Neural cell (in vitro differentiated cells): ENCODE measurements around the gene YPEL2. TPM values are rescaled to one million over a fixed set of nuclear protein-coding genes. Genes with fewer than 3 reads are reported as not detected.

ENCODE experiments used
- H2AFZ ChIP-seq: fragments of 200-600, 300-800 bp; sonication (generic), shearing (Covaris generic); 2 replicates; pipeline ENCODE4 v1.6.0; 2014; ENCODE audit warnings: low read depth, mild to moderate bottlenecking, antibody characterized with exemption, low read length, moderate library complexity
- H3F3A ChIP-seq: fragments of 200-600 bp; shearing (Covaris generic); 2 replicates; pipeline ENCODE4 v1.6.1; 2016; ENCODE audit warnings: mild to moderate bottlenecking, moderate library complexity, mixed read lengths, antibody characterized with exemption, low read length; ENCODE audit not compliant: insufficient read depth, poor library complexity, severe bottlenecking
- H3K27ac ChIP-seq: fragments of 200-600, 300-800 bp; sonication (generic), shearing (Covaris generic); 2 replicates; pipeline ENCODE4 v1.5.1; 2014; ENCODE audit warnings: mild to moderate bottlenecking, low read length, moderate library complexity
- H3K27me3 ChIP-seq: fragments of 300-800, 200-600 bp; sonication (generic), shearing (Covaris generic); 2 replicates; pipeline ENCODE4 v1.6.0; 2014; ENCODE audit warnings: mild to moderate bottlenecking, low read depth, low read length, moderate library complexity; ENCODE audit not compliant: insufficient read depth
- H3K36me3 ChIP-seq: fragments of 300-800, 200-600 bp; sonication (generic), shearing (Covaris generic); 2 replicates; pipeline ENCODE4 v1.5.1; 2014; ENCODE audit warnings: mild to moderate bottlenecking, antibody characterized with exemption, low read length, moderate library complexity; ENCODE audit not compliant: insufficient read depth
- H3K4me2 ChIP-seq: fragments of 300-800, 200-600 bp; sonication (generic), shearing (Covaris generic); 2 replicates; pipeline ENCODE4 v1.6.0; 2014; ENCODE audit warnings: mild to moderate bottlenecking, low read length
- H3K4me3 ChIP-seq: fragments of 300-800, 200-600 bp; sonication (generic), shearing (Covaris generic); 2 replicates; pipeline ENCODE4 v1.5.1; 2014; ENCODE audit warnings: mild to moderate bottlenecking, low read length, moderate library complexity
- H3K79me2 ChIP-seq: fragments of 200-600 bp; shearing (Covaris generic); replicated peaks from 2 replicates; pipeline ENCODE4 v1.6.0; 2014; ENCODE audit warnings: mild to moderate bottlenecking, low read length, moderate library complexity; ENCODE audit not compliant: insufficient read depth
- H3K9ac ChIP-seq: fragments of 300-800, 200-600 bp; sonication (generic), shearing (Covaris generic); 2 replicates; pipeline ENCODE4 v1.6.1; 2016; ENCODE audit warnings: mild to moderate bottlenecking, low read length, mixed read lengths
- H3K9me2 ChIP-seq: fragments of 200-600 bp; shearing (Covaris generic); 2 replicates; pipeline ENCODE4 v1.6.1; 2016; ENCODE audit warnings: mild to moderate bottlenecking, low read length, mixed read lengths; ENCODE audit not compliant: insufficient read depth
- H3K9me3 ChIP-seq: fragments of 200-600, 300-800 bp; sonication (generic), shearing (Covaris generic); 2 replicates; pipeline ENCODE4 v1.6.1; 2016; ENCODE audit warnings: mild to moderate bottlenecking, mixed run types, low read length, moderate library complexity, mixed read lengths
- H4K20me1 ChIP-seq: fragments of 200-600 bp; shearing (Covaris generic); 2 replicates; pipeline ENCODE4 v1.6.1; 2016; ENCODE audit warnings: mild to moderate bottlenecking, mixed run types; ENCODE audit not compliant: insufficient read depth
- EP300 ChIP-seq: fragments of 450-650 bp; conservative IDR thresholded peaks from 2 replicates; pipeline ENCODE4 v1.6.1; 2014; ENCODE audit warnings: antibody characterized with exemption, mild to moderate bottlenecking, moderate library complexity; ENCODE audit not compliant: poor library complexity, severe bottlenecking
- EZH2 ChIP-seq: fragments of 200-600, 300-800 bp; shearing (Covaris generic), sonication (generic); IDR thresholded peaks from 2 replicates; pipeline ENCODE4 v1.6.1; 2014; ENCODE audit warnings: antibody characterized with exemption, low read length, borderline replicate concordance, mild to moderate bottlenecking; ENCODE audit not compliant: insufficient read depth, poor library complexity, severe bottlenecking
- MXI1 ChIP-seq: fragments of 450-650 bp; conservative IDR thresholded peaks from 2 replicates; pipeline ENCODE4 v1.6.1; 2014; ENCODE audit warnings: antibody characterized with exemption, mild to moderate bottlenecking; ENCODE audit not compliant: poor library complexity, severe bottlenecking
- POLR2AphosphoS5 ChIP-seq: IDR thresholded peaks from 2 replicates; pipeline ENCODE4 v1.6.1; 2012
- RAD21 ChIP-seq: fragments of 450-650 bp; conservative IDR thresholded peaks from 2 replicates; pipeline ENCODE4 v1.6.1; 2014; ENCODE audit warnings: antibody characterized with exemption, mild to moderate bottlenecking, moderate library complexity
- SMC3 ChIP-seq: fragments of 450-650 bp; conservative IDR thresholded peaks from 2 replicates; pipeline ENCODE4 v1.6.1; 2014; ENCODE audit warnings: antibody characterized with exemption, mild to moderate bottlenecking, moderate library complexity; ENCODE audit not compliant: poor library complexity
- TAF1 ChIP-seq: IDR thresholded peaks from 2 replicates; pipeline ENCODE4 v1.6.1; 2012; ENCODE audit warnings: low read depth
- polyA plus RNA-seq: library from polyadenylated mRNA; depleted of rRNA; stranded (reverse); fragments of >200 nt; gene quantifications from 2 replicates; pipeline ENCODE4 v1.2.3, GENCODE V29; 2014
- TF ChIP-seq, protein P1 (sequence below): IDR thresholded peaks from 2 replicates; pipeline ENCODE4 v1.6.1; 2012; ENCODE audit warnings: borderline replicate concordance
- TF ChIP-seq, protein P2 (sequence below): fragments of 450-650 bp; IDR thresholded peaks from 2 replicates; pipeline ENCODE4 v1.5.1; 2014; ENCODE audit warnings: antibody characterized with exemption, mild to moderate bottlenecking, moderate library complexity; ENCODE audit not compliant: poor library complexity, severe bottlenecking

Gene YPEL2
- polyA plus RNA-seq, 1 donor from 2014 or later, result 17.0 TPM

DNA sequence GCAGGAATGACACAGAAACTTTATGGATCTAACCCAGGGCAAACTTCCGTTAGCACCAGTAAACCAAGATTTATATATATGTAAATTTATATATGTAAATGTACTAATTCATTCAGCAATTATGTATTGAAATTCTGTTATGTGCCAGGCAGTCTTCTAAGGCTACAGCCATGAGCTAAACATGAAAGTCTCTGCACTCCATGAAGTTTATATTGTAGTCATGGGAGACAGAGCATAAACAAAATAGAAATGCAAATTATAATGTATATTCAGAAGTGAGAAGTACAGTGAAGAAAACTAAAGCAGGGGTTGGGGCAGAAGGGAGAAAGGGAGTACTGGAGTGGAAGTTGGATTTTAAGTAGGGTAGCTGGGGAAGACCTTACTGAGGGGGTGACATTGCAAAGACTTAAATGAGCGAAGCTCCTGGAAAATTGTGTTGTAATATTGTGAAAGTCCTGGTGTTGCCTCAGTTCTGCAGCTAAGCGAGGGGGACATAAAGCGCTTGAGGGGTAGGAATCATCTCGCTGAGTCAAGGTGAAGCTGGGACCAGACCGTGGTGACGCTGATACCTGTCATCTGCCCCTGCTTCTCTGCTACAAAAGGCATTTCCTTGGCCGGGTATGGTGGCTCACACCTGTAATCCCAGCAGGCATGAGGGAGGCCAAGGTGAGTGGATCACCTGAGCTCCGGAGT is 64.8 kb downstream of the YPEL2 start:
- no peak overlapping the region for H3K27ac ChIP-seq
- no peak overlapping the region for H3K9ac ChIP-seq
- H3K27me3 ChIP-seq, result no peaks in the 10 kb centered on the region
- H3K4me3 ChIP-seq, result no peak overlapping the region
- no peak overlapping the region for H3K4me2 ChIP-seq
- no peaks in the 10 kb centered on the region for H3F3A ChIP-seq
- H3K9me2 ChIP-seq, result no peaks in the 10 kb centered on the region
- no peaks in the 10 kb centered on the region for H3K9me3 ChIP-seq
- no peak for TF ChIP-seq SMC3
- TF ChIP-seq TAF1, result no peak
- no peak for TF ChIP-seq POLR2AphosphoS5
- TF ChIP-seq, protein P1, sequence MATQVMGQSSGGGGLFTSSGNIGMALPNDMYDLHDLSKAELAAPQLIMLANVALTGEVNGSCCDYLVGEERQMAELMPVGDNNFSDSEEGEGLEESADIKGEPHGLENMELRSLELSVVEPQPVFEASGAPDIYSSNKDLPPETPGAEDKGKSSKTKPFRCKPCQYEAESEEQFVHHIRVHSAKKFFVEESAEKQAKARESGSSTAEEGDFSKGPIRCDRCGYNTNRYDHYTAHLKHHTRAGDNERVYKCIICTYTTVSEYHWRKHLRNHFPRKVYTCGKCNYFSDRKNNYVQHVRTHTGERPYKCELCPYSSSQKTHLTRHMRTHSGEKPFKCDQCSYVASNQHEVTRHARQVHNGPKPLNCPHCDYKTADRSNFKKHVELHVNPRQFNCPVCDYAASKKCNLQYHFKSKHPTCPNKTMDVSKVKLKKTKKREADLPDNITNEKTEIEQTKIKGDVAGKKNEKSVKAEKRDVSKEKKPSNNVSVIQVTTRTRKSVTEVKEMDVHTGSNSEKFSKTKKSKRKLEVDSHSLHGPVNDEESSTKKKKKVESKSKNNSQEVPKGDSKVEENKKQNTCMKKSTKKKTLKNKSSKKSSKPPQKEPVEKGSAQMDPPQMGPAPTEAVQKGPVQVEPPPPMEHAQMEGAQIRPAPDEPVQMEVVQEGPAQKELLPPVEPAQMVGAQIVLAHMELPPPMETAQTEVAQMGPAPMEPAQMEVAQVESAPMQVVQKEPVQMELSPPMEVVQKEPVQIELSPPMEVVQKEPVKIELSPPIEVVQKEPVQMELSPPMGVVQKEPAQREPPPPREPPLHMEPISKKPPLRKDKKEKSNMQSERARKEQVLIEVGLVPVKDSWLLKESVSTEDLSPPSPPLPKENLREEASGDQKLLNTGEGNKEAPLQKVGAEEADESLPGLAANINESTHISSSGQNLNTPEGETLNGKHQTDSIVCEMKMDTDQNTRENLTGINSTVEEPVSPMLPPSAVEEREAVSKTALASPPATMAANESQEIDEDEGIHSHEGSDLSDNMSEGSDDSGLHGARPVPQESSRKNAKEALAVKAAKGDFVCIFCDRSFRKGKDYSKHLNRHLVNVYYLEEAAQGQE, result no peak
- no peak for TF ChIP-seq RAD21
- TF ChIP-seq, protein P2, sequence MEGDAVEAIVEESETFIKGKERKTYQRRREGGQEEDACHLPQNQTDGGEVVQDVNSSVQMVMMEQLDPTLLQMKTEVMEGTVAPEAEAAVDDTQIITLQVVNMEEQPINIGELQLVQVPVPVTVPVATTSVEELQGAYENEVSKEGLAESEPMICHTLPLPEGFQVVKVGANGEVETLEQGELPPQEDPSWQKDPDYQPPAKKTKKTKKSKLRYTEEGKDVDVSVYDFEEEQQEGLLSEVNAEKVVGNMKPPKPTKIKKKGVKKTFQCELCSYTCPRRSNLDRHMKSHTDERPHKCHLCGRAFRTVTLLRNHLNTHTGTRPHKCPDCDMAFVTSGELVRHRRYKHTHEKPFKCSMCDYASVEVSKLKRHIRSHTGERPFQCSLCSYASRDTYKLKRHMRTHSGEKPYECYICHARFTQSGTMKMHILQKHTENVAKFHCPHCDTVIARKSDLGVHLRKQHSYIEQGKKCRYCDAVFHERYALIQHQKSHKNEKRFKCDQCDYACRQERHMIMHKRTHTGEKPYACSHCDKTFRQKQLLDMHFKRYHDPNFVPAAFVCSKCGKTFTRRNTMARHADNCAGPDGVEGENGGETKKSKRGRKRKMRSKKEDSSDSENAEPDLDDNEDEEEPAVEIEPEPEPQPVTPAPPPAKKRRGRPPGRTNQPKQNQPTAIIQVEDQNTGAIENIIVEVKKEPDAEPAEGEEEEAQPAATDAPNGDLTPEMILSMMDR, result no peak
- TF ChIP-seq EZH2, result no peak
- TF ChIP-seq EP300, result no peak
- no peak for TF ChIP-seq MXI1
- H3K79me2 ChIP-seq, result no peaks in the 10 kb centered on the region
- no peaks in the 10 kb centered on the region for H4K20me1 ChIP-seq
- no peaks in the 10 kb centered on the region for H3K36me3 ChIP-seq
- H2AFZ ChIP-seq, result no peak overlapping the region

DNA sequence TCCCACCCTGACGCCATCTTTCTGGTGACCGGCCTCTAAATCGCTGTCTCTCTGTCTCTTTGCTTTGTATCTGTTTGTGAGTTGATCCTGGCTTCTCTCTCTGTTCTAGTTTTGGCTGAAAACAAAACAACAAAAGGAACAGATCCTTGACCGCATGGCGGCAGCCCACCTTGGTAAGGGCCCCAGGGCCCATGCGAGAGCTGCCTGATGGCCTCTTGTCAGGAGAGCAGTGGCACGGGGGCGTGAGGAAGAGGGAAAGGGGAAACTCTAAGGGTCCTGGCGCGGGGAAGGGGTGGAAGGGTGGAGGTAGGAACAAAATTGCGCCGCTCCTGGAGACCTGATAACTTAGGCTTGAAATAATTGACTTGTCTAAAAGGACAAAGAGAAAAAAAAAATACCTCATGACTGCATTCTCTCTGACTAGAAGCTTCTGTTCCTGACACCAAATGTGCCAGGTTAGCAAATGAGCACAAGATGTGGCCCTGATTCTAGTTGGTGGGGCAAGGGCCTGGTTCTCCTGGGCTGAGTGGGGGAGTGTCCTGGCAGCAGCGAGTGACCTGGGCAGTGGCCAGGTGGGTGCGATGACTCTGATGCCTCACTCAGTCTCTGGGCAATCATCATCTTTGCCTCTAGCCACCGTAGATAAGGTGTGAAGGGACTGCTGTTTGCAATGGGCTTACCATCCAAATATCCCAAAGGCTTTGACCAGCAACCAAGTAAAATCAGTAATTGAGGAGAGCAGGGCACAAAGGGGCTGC is 66.0 kb downstream of the YPEL2 start:
- H3K9me2 ChIP-seq, result no peaks in the 10 kb centered on the region
- H3K36me3 ChIP-seq, result no peaks in the 10 kb centered on the region
- no peaks in the 10 kb centered on the region for H3K9me3 ChIP-seq
- no peak overlapping the region for H3K4me3 ChIP-seq
- H4K20me1 ChIP-seq, result no peaks in the 10 kb centered on the region
- no peak overlapping the region for H3K4me2 ChIP-seq
- H2AFZ ChIP-seq, result no peak overlapping the region
- no peaks in the 10 kb centered on the region for H3F3A ChIP-seq
- no peaks in the 10 kb centered on the region for H3K79me2 ChIP-seq
- H3K9ac ChIP-seq, result no peak overlapping the region
- H3K27me3 ChIP-seq, result no peaks in the 10 kb centered on the region
- TF ChIP-seq MXI1 (no peak), EP300 (no peak), RAD21 (no peak)
- TF ChIP-seq, protein P2, result no peak
- no peak overlapping the region for H3K27ac ChIP-seq
